22Rv1 (cell line): ENCODE data around the gene ESPNL.

Source experiments
- H3K27ac ChIP-seq: fragments of 450-650 bp; 2 replicates; pipeline ENCODE4 v1.5.1; 2017
- CTCF ChIP-seq: fragments of 450-650 bp; IDR thresholded peaks from 2 replicates; pipeline ENCODE4 v1.5.1; 2017; ENCODE audit warnings: mild to moderate bottlenecking
- ZFX ChIP-seq: fragments of 450-650 bp; IDR thresholded peaks from 2 replicates; pipeline ENCODE4 v1.6.1; 2017; ENCODE audit warnings: antibody characterized with exemption, borderline replicate concordance

Gene ESPNL

GRCh38 chr2:238106339-238106697 lies 6.2 kb downstream of the ESPNL start:
- TF ChIP-seq CTCF = no peak
- TF ChIP-seq ZFX = no peak
- H3K27ac ChIP-seq = no peak overlapping the region

- H3K27ac ChIP-seq = peak overlapping the region; percentile 29; the same call in 1 of the 2 replicates
- TF ChIP-seq ZFX (no peak), CTCF (peak; percentile 83)
Measured at GRCh38 chr2:238106698-238107524, 6.8 kb downstream of the ESPNL start.

GRCh38 chr2:238107525-238108422 lies 7.6 kb downstream of the ESPNL start:
- H3K27ac ChIP-seq = peak overlapping the region; percentile 29; the same call in 1 of the 2 replicates
- TF ChIP-seq ZFX (no peak), CTCF (peak; percentile 35; the same call in 1 of the 2 replicates)

- no peak overlapping the region for H3K27ac ChIP-seq
- TF ChIP-seq ZFX (no peak), CTCF (no peak)
Measured at GRCh38 chr2:238108423-238109183, 8.5 kb downstream of the ESPNL start.

GRCh38 chr2:238113611-238114010 lies 13.5 kb downstream of the ESPNL start:
- no peak overlapping the region for H3K27ac ChIP-seq
- TF ChIP-seq CTCF (no peak), ZFX (no peak)

GRCh38 chr2:238114331-238114841 lies 14.2 kb downstream of the ESPNL start:
- TF ChIP-seq ZFX (no peak), CTCF (no peak)
- H3K27ac ChIP-seq = no peak overlapping the region
